K562 (cell line): ENCODE results near the gene ERMARD. TPM values are rescaled to one million over a fixed set of nuclear protein-coding genes. Genes with fewer than 3 reads are reported as not detected.

Experiments used
- ATAC-seq: fragments of 200-7000 bp; cut with Tn5 transposase; 3 replicates; pipeline ENCODE4 v1.9.1; 2020; ENCODE audit warnings: moderate library complexity
- BruUV-seq: library from RNA; stranded (reverse); fragments of 400-500 nt; replicated peaks from 2 replicates; lab custom pipeline; 2021; lab: Mats Ljungman, UMichigan
- CTCF ChIA-PET: fragments of 300-600 bp; formaldehyde crosslinking; extraction: SDS; loops from one replicate; lab custom pipeline; 2021; ENCODE audit warnings: low intra/inter-chr PET ratio; lab: Yijun Ruan, JAX
- POLR2A ChIA-PET: fragments of 300-600, 350-650 bp; sonication (Branson Sonifier 250); formaldehyde crosslinking; extraction: SDS; loops from one replicate; lab custom pipeline; 2021; ENCODE audit warnings: antibody characterized with exemption, inconsistent platforms; lab: Yijun Ruan, JAX
- DNase-seq, 4 experiments: peaks; one replicate each; pipeline versions ENCODE4 v3.0.0 to v3.0.0-alpha.2; 2011 to 2018; ENCODE audit warnings: low spot score in 3 of 4, mixed read lengths in 3 of 4; ENCODE audit errors: extremely low read depth in 1 of 4
- FAIRE-seq: peaks from 2 replicates; lab custom pipeline; 2011; peaks lifted over from hg19 to GRCh38; lab: Jason Lieb, UNC
- H2AFZ ChIP-seq: 2 replicates; pipeline ENCODE4 v1.6.0; 2011; ENCODE audit warnings: low read depth, low read length, control low read depth, inconsistent platforms
- H3K27ac ChIP-seq: fragments of 200-600 bp; 3 replicates; pipeline ENCODE4 v1.8.0; 2011; ENCODE audit warnings: low read depth, mild to moderate bottlenecking, control low read depth, inconsistent platforms, low read length, moderate library complexity, mixed read lengths; ENCODE audit errors: extremely low read depth
- H3K27me3 ChIP-seq, 2 experiments: fragments of 300-600 bp in 1 of 2; 2 replicates in 1 of 2; 3 replicates in 1 of 2; pipeline versions ENCODE4 v1.6.0 to v1.8.0; 2011; ENCODE audit warnings: inconsistent platforms in 2 of 2, low read length in 2 of 2, mild to moderate bottlenecking in 1 of 2, mixed read lengths in 1 of 2, moderate library complexity in 1 of 2; ENCODE audit not compliant: control insufficient read depth in 2 of 2, insufficient read depth in 2 of 2
- H3K36me3 ChIP-seq: fragments of 300-600 bp; 3 replicates; pipeline ENCODE4 v1.8.0; 2011; ENCODE audit warnings: mild to moderate bottlenecking, low read length, inconsistent platforms; ENCODE audit not compliant: control insufficient read depth, insufficient read depth
- H3K4me1 ChIP-seq, 2 experiments: fragments of 200-600 bp in 1 of 2; replicated peaks in 1 of 2; 2 replicates in 1 of 2; 3 replicates in 1 of 2; pipeline versions ENCODE4 v1.5.1 to v1.8.0; 2011; ENCODE audit warnings: inconsistent platforms in 2 of 2, low read length in 2 of 2, mild to moderate bottlenecking in 1 of 2, mixed read lengths in 1 of 2, moderate library complexity in 1 of 2; ENCODE audit not compliant: control insufficient read depth in 2 of 2, insufficient read depth in 2 of 2
- H3K4me2 ChIP-seq: 2 replicates; pipeline ENCODE4 v1.6.1; 2011; ENCODE audit warnings: low read length, control low read depth, inconsistent platforms, mixed read lengths; ENCODE audit not compliant: insufficient read depth
- H3K4me3 ChIP-seq: fragments of 200-600 bp; sonication (generic), shearing (Covaris generic); 2 replicates; pipeline ENCODE4 v1.5.1; 2016; ENCODE audit warnings: control low read depth, inconsistent platforms
- H3K79me2 ChIP-seq: fragments of 200-600 bp; 3 replicates; pipeline ENCODE4 v1.8.0; 2011; ENCODE audit warnings: low read length, inconsistent platforms; ENCODE audit not compliant: control insufficient read depth, insufficient read depth
- H3K9ac ChIP-seq, 2 experiments: 2 replicates each; pipeline versions ENCODE4 v1.6.0 to v1.6.1; 2011; ENCODE audit warnings: low read depth in 2 of 2, low read length in 2 of 2, control low read depth in 1 of 2, inconsistent platforms in 1 of 2, mild to moderate bottlenecking in 1 of 2, mixed read lengths in 1 of 2; ENCODE audit not compliant: insufficient read depth in 1 of 2
- H3K9me1 ChIP-seq: one replicate; pipeline ENCODE4 v1.6.0; 2011; ENCODE audit warnings: inconsistent platforms, mild to moderate bottlenecking, low read length, moderate library complexity; ENCODE audit not compliant: control insufficient read depth, insufficient read depth
- H3K9me3 ChIP-seq: replicated peaks from 2 replicates; pipeline ENCODE4 v1.5.1; 2011; ENCODE audit warnings: low read depth, low read length, inconsistent platforms; ENCODE audit not compliant: control insufficient read depth, insufficient read depth
- H4K20me1 ChIP-seq: replicated peaks from 2 replicates; pipeline ENCODE4 v1.6.1; 2011; ENCODE audit warnings: low read length, inconsistent platforms, mixed read lengths; ENCODE audit not compliant: control insufficient read depth, insufficient read depth
- EGR1 ChIP-seq: fragments of 450-650 bp; conservative IDR thresholded peaks from 2 replicates; pipeline ENCODE4 v1.6.1; 2017; ENCODE audit warnings: mild to moderate bottlenecking
- EWSR1 ChIP-seq: fragments of 450-650 bp; IDR thresholded peaks from 2 replicates; pipeline ENCODE4 v1.6.1; 2018; ENCODE audit warnings: borderline replicate concordance, mild to moderate bottlenecking, low read depth, moderate library complexity; ENCODE audit not compliant: partially characterized antibody
- HDAC1 ChIP-seq, 2 experiments: fragments of 450-650 bp; IDR thresholded peaks; 2 replicates each; pipeline ENCODE4 v1.6.1; 2016 to 2017; ENCODE audit warnings: inconsistent platforms in 1 of 2, mild to moderate bottlenecking in 1 of 2, moderate library complexity in 1 of 2
- KHSRP ChIP-seq: fragments of 450-650 bp; IDR thresholded peaks from 2 replicates; pipeline ENCODE4 v1.6.1; 2017
- MED1 ChIP-seq: sonication (generic); formaldehyde crosslinking; IDR thresholded peaks from 2 replicates; pipeline ENCODE4 v1.8.1; 2023; ENCODE audit warnings: missing genetic modification reagents, borderline replicate concordance
- MEF2A ChIP-seq: IDR thresholded peaks from 2 replicates; pipeline ENCODE4 v1.6.1; 2011; ENCODE audit warnings: low read depth, mild to moderate bottlenecking, low read length, moderate library complexity; ENCODE audit not compliant: control insufficient read depth
- PML ChIP-seq: IDR thresholded peaks from 2 replicates; pipeline ENCODE4 v1.6.1; 2012; ENCODE audit warnings: low read length, inconsistent platforms
- RUNX1 ChIP-seq: sonication (generic); IDR thresholded peaks from 2 replicates; pipeline ENCODE4 v1.6.1; 2016; ENCODE audit warnings: antibody characterized with exemption, low read depth
- ZNF165 ChIP-seq: fragments of 250-450 bp; sonication (Bioruptor Pico); IDR thresholded peaks from 2 replicates; pipeline ENCODE4 v1.4.0; 2020; ENCODE audit warnings: borderline replicate concordance
- WGBS: fragments of 100-300 bp; shearing (Covaris generic); methylation state at CpG from one replicate; pipeline ENCODE4 v1.1.6; 2016; ENCODE audit warnings: low coverage, mixed read lengths; ENCODE audit not compliant: insufficient coverage; ENCODE audit errors: missing lambda C conversion rate; 5-methylcytosine and 5-hydroxymethylcytosine counted together
- in situ Hi-C: fragments of 300-500 bp; cut with MboI; formaldehyde crosslinking; loops from 4 replicates; pipeline ENCODE4 v1.15.0; 2018; ENCODE audit warnings: inconsistent platforms, mixed read lengths
- intact Hi-C: fragments of 100-400 bp; cut with micrococcal nuclease; formaldehyde crosslinking; loops from 2 replicates; pipeline ENCODE4 v1.14.2; 2022
- polyA plus RNA-seq, 8 experiments: library from polyadenylated mRNA; depleted of rRNA in 4 of 8; stranded (reverse) in 5 of 8; unstranded in 3 of 8; fragments of >200 nt; fragmentation: Nextera tagmentation in 2 of 8; fragmentation: Illumina TruSeq in 1 of 8; extraction: Ambion mirVana in 2 of 8; extraction: Trizol in 1 of 8; gene quantifications; 2 replicates each; pipeline versions ENCODE4 v1.2.1 to v1.2.3, GENCODE V29; 2011 to 2014; ENCODE audit warnings: inconsistent platforms in 1 of 8, missing spikeins in 1 of 8
- total RNA-seq, 7 experiments: library from RNA; depleted of rRNA in 6 of 7; stranded (reverse); fragments of >200 nt in 6 of 7; fragmentation: Illumina TruSeq in 2 of 7; extraction: Trizol in 2 of 7; gene quantifications; 2 replicates each; pipeline versions ENCODE4 v1.2.1 to v1.2.3, GENCODE V29; 2011 to 2021; ENCODE audit warnings: low replicate concordance in 1 of 7
- TF ChIP-seq, protein P1 (sequence below): fragments of 250-450 bp; sonication (Bioruptor Pico); IDR thresholded peaks from 2 replicates; pipeline ENCODE4 v1.4.0; 2020; ENCODE audit warnings: mild to moderate bottlenecking, moderate library complexity
- TF ChIP-seq, protein P2 (sequence below): IDR thresholded peaks from 2 replicates; pipeline ENCODE4 v1.6.1; 2012; ENCODE audit warnings: low read depth, low read length, improper control_type of control experiment, borderline replicate concordance

Gene ERMARD
- total and polyA plus RNA-seq, 9 of the 15 experiments (the other 6 are each of a cell fraction or from before 2014, with no cell fraction given): 14.5 to 68.6 (median 27.7) TPM

DNA sequence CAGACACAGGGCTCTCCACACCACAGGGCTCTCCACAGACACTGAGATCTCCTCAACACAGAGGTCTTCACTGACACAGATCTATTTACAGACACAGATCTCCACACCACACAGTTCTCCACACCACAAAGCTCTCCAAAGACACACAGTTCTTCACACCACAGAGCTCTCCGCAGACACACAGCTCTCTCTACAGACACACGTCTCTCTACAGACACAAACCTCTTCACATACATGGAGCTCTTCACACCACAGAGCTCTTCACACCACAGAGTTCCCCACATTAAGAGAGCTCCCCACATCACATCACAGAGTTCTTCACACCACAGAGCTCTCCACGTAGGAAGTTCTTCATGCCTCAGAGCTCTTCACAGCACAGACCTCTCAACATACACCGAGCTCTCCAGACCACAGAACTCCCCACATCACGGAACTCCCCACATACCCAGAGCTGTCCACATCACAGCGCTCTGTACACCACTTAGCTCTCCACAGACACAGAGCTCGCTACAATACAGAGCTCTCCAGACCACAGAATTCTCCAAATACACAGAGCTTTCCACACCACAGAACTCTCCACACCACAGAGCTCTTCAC, 53.9 kb downstream of the ERMARD start:
- Histone ChIP-seq H3K79me2 (no peaks in the 10 kb centered on the region), H3K9me3 (no peaks in the 10 kb centered on the region), H2AFZ (no peak overlapping the region), H3K9me1 (no peaks in the 10 kb centered on the region), H3K36me3 (no peaks in the 10 kb centered on the region), H3K4me3 (no peak overlapping the region), H3K4me1 (peaks cover 0 to 9% of the 10 kb centered on the region in 2 experiments; a peak in 2 of 5 replicates), H3K27me3 (peaks cover 25 to 37% of the 10 kb centered on the region in 2 experiments; a peak in 4 of 5 replicates), H4K20me1 (peaks cover 2% of the 10 kb centered on the region; the same call in 1 of the 2 replicates), H3K4me2 (no peak overlapping the region), H3K27ac (no peak overlapping the region), H3K9ac (no peak overlapping the region)
- ChIA-PET POLR2A (interaction anchor here (0.5 to 6.4 kb wide), 6 partner anchors 11 to 611 kb away, joined by 3 to 29 read pairs (median 6); no protein-coding TSS in a partner anchor), CTCF (no interaction called here)
- TF ChIP-seq ZNF165 (CRISPR knock-in tag): no peak
- TF ChIP-seq RUNX1: no peak
- TF ChIP-seq MEF2A: no peak
- TF ChIP-seq EWSR1: no peak
- no peak for TF ChIP-seq MED1
- ATAC-seq (no peak), FAIRE-seq (no peak), DNase-seq (no peak)
- BruUV-seq: no TSS peak
- WGBS: 0% methylated on average over 7 of the region's 7 CpGs
- in situ Hi-C loops: no loop called here
- intact Hi-C loops: no loop called here

- CTCF ChIA-PET: no interaction called here
- Histone ChIP-seq H3K4me2 (no peak overlapping the region), H3K79me2 (no peaks in the 10 kb centered on the region), H3K27me3 (peaks cover 22 to 36% of the 10 kb centered on the region in 2 experiments), H4K20me1 (peaks cover 5% of the 10 kb centered on the region), H3K4me3 (no peak overlapping the region), H3K27ac (no peak overlapping the region), H3K9me1 (no peaks in the 10 kb centered on the region), H3K4me1 (peaks cover 0 to 3% of the 10 kb centered on the region in 2 experiments; a peak in 2 of 5 replicates), H2AFZ (no peak overlapping the region), H3K9me3 (no peaks in the 10 kb centered on the region), H3K36me3 (no peaks in the 10 kb centered on the region), H3K9ac (no peak overlapping the region)
- FAIRE-seq (no peak), ATAC-seq (no peak), DNase-seq (no peak)
- no TSS peak for BruUV-seq
- intact Hi-C loops: no loop called here
- in situ Hi-C loops: no loop called here
- 0% methylated on average over 1 of the region's 1 CpG for WGBS
- POLR2A ChIA-PET: interaction anchor here (0.6 to 6.4 kb wide), 4 partner anchors 12 to 125 kb away, joined by 3 to 29 read pairs (median 7); no protein-coding TSS in a partner anchor
- TF ChIP-seq, protein P1, sequence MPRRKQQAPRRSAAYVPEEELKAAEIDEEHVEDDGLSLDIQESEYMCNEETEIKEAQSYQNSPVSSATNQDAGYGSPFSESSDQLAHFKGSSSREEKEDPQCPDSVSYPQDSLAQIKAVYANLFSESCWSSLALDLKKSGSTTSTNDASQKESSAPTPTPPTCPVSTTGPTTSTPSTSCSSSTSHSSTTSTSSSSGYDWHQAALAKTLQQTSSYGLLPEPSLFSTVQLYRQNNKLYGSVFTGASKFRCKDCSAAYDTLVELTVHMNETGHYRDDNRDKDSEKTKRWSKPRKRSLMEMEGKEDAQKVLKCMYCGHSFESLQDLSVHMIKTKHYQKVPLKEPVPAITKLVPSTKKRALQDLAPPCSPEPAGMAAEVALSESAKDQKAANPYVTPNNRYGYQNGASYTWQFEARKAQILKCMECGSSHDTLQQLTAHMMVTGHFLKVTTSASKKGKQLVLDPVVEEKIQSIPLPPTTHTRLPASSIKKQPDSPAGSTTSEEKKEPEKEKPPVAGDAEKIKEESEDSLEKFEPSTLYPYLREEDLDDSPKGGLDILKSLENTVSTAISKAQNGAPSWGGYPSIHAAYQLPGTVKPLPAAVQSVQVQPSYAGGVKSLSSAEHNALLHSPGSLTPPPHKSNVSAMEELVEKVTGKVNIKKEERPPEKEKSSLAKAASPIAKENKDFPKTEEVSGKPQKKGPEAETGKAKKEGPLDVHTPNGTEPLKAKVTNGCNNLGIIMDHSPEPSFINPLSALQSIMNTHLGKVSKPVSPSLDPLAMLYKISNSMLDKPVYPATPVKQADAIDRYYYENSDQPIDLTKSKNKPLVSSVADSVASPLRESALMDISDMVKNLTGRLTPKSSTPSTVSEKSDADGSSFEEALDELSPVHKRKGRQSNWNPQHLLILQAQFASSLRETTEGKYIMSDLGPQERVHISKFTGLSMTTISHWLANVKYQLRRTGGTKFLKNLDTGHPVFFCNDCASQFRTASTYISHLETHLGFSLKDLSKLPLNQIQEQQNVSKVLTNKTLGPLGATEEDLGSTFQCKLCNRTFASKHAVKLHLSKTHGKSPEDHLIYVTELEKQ (CRISPR knock-in tag): no peak
- TF ChIP-seq HDAC1 (IDR thresholded peaks at IDR 0.05) (no peak), PML (no peak), KHSRP (no peak), EGR1 (no peak)
- TF ChIP-seq, protein P2, sequence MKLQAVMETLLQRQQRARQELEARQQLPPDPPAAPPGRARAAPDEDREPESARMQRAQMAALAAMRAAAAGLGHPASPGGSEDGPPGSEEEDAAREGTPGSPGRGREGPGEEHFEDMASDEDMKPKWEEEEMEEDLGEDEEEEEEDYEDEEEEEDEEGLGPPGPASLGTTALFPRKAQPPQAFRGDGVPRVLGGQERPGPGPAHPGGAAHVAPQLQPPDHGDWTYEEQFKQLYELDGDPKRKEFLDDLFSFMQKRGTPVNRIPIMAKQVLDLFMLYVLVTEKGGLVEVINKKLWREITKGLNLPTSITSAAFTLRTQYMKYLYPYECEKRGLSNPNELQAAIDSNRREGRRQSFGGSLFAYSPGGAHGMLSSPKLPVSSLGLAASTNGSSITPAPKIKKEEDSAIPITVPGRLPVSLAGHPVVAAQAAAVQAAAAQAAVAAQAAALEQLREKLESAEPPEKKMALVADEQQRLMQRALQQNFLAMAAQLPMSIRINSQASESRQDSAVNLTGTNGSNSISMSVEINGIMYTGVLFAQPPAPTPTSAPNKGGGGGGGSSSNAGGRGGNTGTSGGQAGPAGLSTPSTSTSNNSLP: no peak
These were observed 55.3 kb downstream of the ERMARD start for GRCh38 chr6:169806701-169807100.
